SK-N-SH (cell line): ENCODE data around the gene GANC. TPM values are rescaled to one million over a fixed set of nuclear protein-coding genes. Genes with fewer than 3 reads are reported as not detected.

Source experiments
- CTCF ChIA-PET: fragments of 300-600, 350-600 bp; formaldehyde crosslinking; extraction: SDS; loops from one replicate; lab custom pipeline; 2021; lab: Yijun Ruan, JAX
- POLR2A ChIA-PET: fragments of 350-600 bp; sonication (Branson Sonifier 250); formaldehyde crosslinking; extraction: SDS; loops from one replicate; lab custom pipeline; 2020; ENCODE audit warnings: antibody characterized with exemption, inconsistent platforms; lab: Yijun Ruan, JAX
- DNase-seq: peaks from one replicate; pipeline ENCODE4 v3.0.0; 2012
- H2AFZ ChIP-seq: fragments of 200-600 bp; sonication (generic); 2 replicates; pipeline ENCODE4 v1.8.1; 2016; ENCODE audit warnings: antibody characterized with exemption, mild to moderate bottlenecking, low read depth
- H3F3A ChIP-seq: fragments of 200-600 bp; sonication (generic); replicated peaks from 2 replicates; pipeline ENCODE3; 2016; ENCODE audit warnings: antibody characterized with exemption, mild to moderate bottlenecking; ENCODE audit not compliant: insufficient read depth
- H3K27ac ChIP-seq, 2 experiments: fragments of 200-500 bp in 1 of 2; fragments of 200-600 bp in 1 of 2; sonication (Bioruptor generic) in 1 of 2; sonication (generic), shearing (Covaris generic) in 1 of 2; 2 replicates each; pipeline versions ENCODE4 v1.5.1 to v1.6.1; 2014 to 2016; ENCODE audit warnings: low read depth in 2 of 2, inconsistent platforms in 1 of 2, low read length in 1 of 2, mild to moderate bottlenecking in 1 of 2, mixed read lengths in 1 of 2
- H3K27me3 ChIP-seq: fragments of 200-600 bp; sonication (generic), shearing (Covaris generic); 2 replicates; pipeline ENCODE4 v1.6.1; 2016; ENCODE audit warnings: mixed run types; ENCODE audit not compliant: insufficient read depth
- H3K36me3 ChIP-seq, 2 experiments: fragments of 200-500 bp in 1 of 2; fragments of 200-600 bp in 1 of 2; sonication (Bioruptor generic) in 1 of 2; sonication (generic) in 1 of 2; replicated peaks in 1 of 2; 2 replicates each; pipeline versions ENCODE3 to v1.5.1; 2014 to 2016; ENCODE audit warnings: low read length in 1 of 2, mild to moderate bottlenecking in 1 of 2; ENCODE audit not compliant: insufficient read depth in 2 of 2, control insufficient read depth in 1 of 2
- H3K4me1 ChIP-seq, 2 experiments: fragments of 200-500 bp in 1 of 2; fragments of 200-600 bp in 1 of 2; sonication (Bioruptor generic) in 1 of 2; sonication (generic), shearing (Covaris generic) in 1 of 2; 2 replicates each; pipeline versions ENCODE4 v1.5.1 to v1.6.1; 2014 to 2016; ENCODE audit warnings: low read depth in 1 of 2, low read length in 1 of 2, mixed run types in 1 of 2; ENCODE audit not compliant: insufficient read depth in 2 of 2, control insufficient read depth in 1 of 2
- H3K4me2 ChIP-seq: fragments of 200-600 bp; sonication (generic), shearing (Covaris generic); 2 replicates; pipeline ENCODE4 v1.6.1; 2017; ENCODE audit warnings: mixed run types
- H3K4me3 ChIP-seq, 2 experiments: fragments of 200-500 bp in 1 of 2; fragments of 200-600 bp in 1 of 2; sonication (Bioruptor generic) in 1 of 2; sonication (generic), shearing (Covaris generic) in 1 of 2; 2 replicates each; pipeline versions ENCODE4 v1.5.1 to v1.8.1; 2014 to 2016; ENCODE audit warnings: low read depth in 2 of 2, inconsistent platforms in 1 of 2, low read length in 1 of 2, mild to moderate bottlenecking in 1 of 2, mixed read lengths in 1 of 2, moderate library complexity in 1 of 2
- H3K79me2 ChIP-seq: fragments of 200-600 bp; sonication (generic); 2 replicates; pipeline ENCODE4 v1.8.1; 2017; ENCODE audit warnings: mild to moderate bottlenecking; ENCODE audit not compliant: insufficient read depth
- H3K9ac ChIP-seq: fragments of 200-600 bp; sonication (generic); 2 replicates; pipeline ENCODE4 v1.6.1; 2017; ENCODE audit warnings: mixed run types
- H3K9me2 ChIP-seq: fragments of 200-600 bp; sonication (generic); 2 replicates; pipeline ENCODE4 v1.6.1; 2017; ENCODE audit warnings: mixed run types
- H3K9me3 ChIP-seq: fragments of 200-600 bp; sonication (generic); 2 replicates; pipeline ENCODE4 v1.6.1; 2017; ENCODE audit warnings: mixed run types, mild to moderate bottlenecking, moderate library complexity
- H4K20me1 ChIP-seq: fragments of 200-600 bp; sonication (generic); 2 replicates; pipeline ENCODE4 v1.6.1; 2017; ENCODE audit warnings: mild to moderate bottlenecking, mixed run types; ENCODE audit not compliant: insufficient read depth
- CHD2 ChIP-seq: fragments of 150-350 bp; IDR thresholded peaks from 2 replicates; pipeline ENCODE4 v1.6.1; 2018; ENCODE audit warnings: low read length; ENCODE audit not compliant: partially characterized antibody
- ELF1 ChIP-seq: IDR thresholded peaks from 2 replicates; pipeline ENCODE4 v1.4.0; 2012
- EP300 ChIP-seq, 2 experiments: IDR thresholded peaks; 2 replicates each; pipeline versions ENCODE4 v1.4.0 to v1.6.1; 2012; ENCODE audit warnings: borderline replicate concordance in 1 of 2, low read depth in 1 of 2, low read length in 1 of 2
- FOXM1 ChIP-seq: IDR thresholded peaks from 2 replicates; pipeline ENCODE4 v1.4.0; 2012; ENCODE audit warnings: low read depth, mild to moderate bottlenecking
- GABPA ChIP-seq: IDR thresholded peaks from 2 replicates; pipeline ENCODE4 v1.4.0; 2012; ENCODE audit warnings: low read depth, mild to moderate bottlenecking
- MEF2A ChIP-seq: IDR thresholded peaks from 2 replicates; pipeline ENCODE4 v1.4.0; 2012; ENCODE audit warnings: low read depth, borderline replicate concordance
- MXI1 ChIP-seq: IDR thresholded peaks from 2 replicates; pipeline ENCODE4 v1.6.1; 2012; ENCODE audit warnings: mild to moderate bottlenecking, low read depth, low read length, improper control_type of control experiment
- NFIC ChIP-seq: IDR thresholded peaks from 2 replicates; pipeline ENCODE4 v1.4.0; 2012; ENCODE audit warnings: borderline replicate concordance
- NRF1 ChIP-seq: IDR thresholded peaks from 2 replicates; pipeline ENCODE4 v1.6.1; 2012; ENCODE audit warnings: low read depth, mild to moderate bottlenecking, low read length
- PBX3 ChIP-seq: IDR thresholded peaks from 2 replicates; pipeline ENCODE4; 2012
- RAD21 ChIP-seq: IDR thresholded peaks from 2 replicates; pipeline ENCODE4 v1.6.1; 2012; ENCODE audit warnings: mild to moderate bottlenecking, low read length
- REST ChIP-seq: IDR thresholded peaks from 2 replicates; pipeline ENCODE4 v1.6.1; 2012; ENCODE audit warnings: mild to moderate bottlenecking, low read depth, low read length, moderate library complexity
- RFX5 ChIP-seq: IDR thresholded peaks from 2 replicates; pipeline ENCODE4 v1.6.1; 2012; ENCODE audit warnings: mild to moderate bottlenecking, improper control_type of control experiment, low read length
- RXRA ChIP-seq: IDR thresholded peaks from 2 replicates; pipeline ENCODE4 v1.4.0; 2012; ENCODE audit warnings: low read depth, mild to moderate bottlenecking, borderline replicate concordance
- SIN3A ChIP-seq: IDR thresholded peaks from 2 replicates; pipeline ENCODE4 v1.6.1; 2012; ENCODE audit warnings: low read depth, mild to moderate bottlenecking, low read length, moderate library complexity, borderline replicate concordance
- SMC3 ChIP-seq: IDR thresholded peaks from 2 replicates; pipeline ENCODE4 v1.6.1; 2012; ENCODE audit warnings: low read depth, low read length, improper control_type of control experiment
- TAF1 ChIP-seq: IDR thresholded peaks from 2 replicates; pipeline ENCODE4 v1.6.1; 2012; ENCODE audit warnings: low read depth, mild to moderate bottlenecking, low read length, moderate library complexity, borderline replicate concordance
- TCF12 ChIP-seq: IDR thresholded peaks from 2 replicates; pipeline ENCODE4 v1.4.0; 2012
- ZBTB33 ChIP-seq: IDR thresholded peaks from 2 replicates; pipeline ENCODE4 v1.4.0; 2012; ENCODE audit warnings: low read depth, borderline replicate concordance
- WGBS: methylation state at CpG from one replicate; pipeline ENCODE4 v1.1.6; 2017; ENCODE audit warnings: low lambda C conversion rate; 5-methylcytosine and 5-hydroxymethylcytosine counted together
- polyA plus RNA-seq, 3 experiments: library from polyadenylated mRNA; depleted of rRNA; stranded (reverse); fragments of >200 nt; gene quantifications; 2 replicates each; pipeline ENCODE4 v1.2.3, GENCODE V29; 2012
- TF ChIP-seq, protein P1 (sequence below): fragments of 150-350 bp; IDR thresholded peaks from 2 replicates; pipeline ENCODE4 v1.6.1; 2017; ENCODE audit warnings: antibody characterized with exemption, low read length, low read depth, borderline replicate concordance

The GANC gene
- polyA plus RNA-seq, 1 of the 3 experiments (the other 2 are of a cell fraction): 6.8 TPM

- WGBS: 82% methylated on average over 8 of the region's 8 CpGs
- Histone ChIP-seq H3K79me2 (no peaks in the 10 kb centered on the region), H3K27me3 (no peaks in the 10 kb centered on the region), H3K9me3 (no peaks in the 10 kb centered on the region), H3K27ac (no peak overlapping the region), H3K9ac (no peak overlapping the region), H3K4me1 (no peaks in the 10 kb centered on the region), H3F3A (no peaks in the 10 kb centered on the region), H3K9me2 (no peaks in the 10 kb centered on the region), H2AFZ (no peak overlapping the region), H4K20me1 (no peaks in the 10 kb centered on the region), H3K36me3 (no peaks in the 10 kb centered on the region), H3K4me3 (no peak overlapping the region), H3K4me2 (no peak overlapping the region)
- ChIA-PET POLR2A (no interaction called here), CTCF (interaction anchor here (1.4 kb wide), 1 partner anchor 13 kb away, joined by 6 read pairs; no protein-coding TSS in a partner anchor)
- TF ChIP-seq ZBTB33 (no peak), NRF1 (no peak), REST (no peak), TAF1 (no peak), RFX5 (no peak), RAD21 (no peak), PBX3 (no peak), NFIC (no peak), TCF12 (no peak), GABPA (no peak), RXRA (no peak), FOXM1 (no peak), SMC3 (no peak), MXI1 (no peak), SIN3A (no peak), ELF1 (no peak), MEF2A (no peak), CHD2 (no peak), EP300 (IDR thresholded peaks at IDR 0.05; ENCODE audit: borderline replicate concordance in 1 of 2, low read depth in 1 of 2, low read length in 1 of 2) (no peak)
- TF ChIP-seq, protein P1, sequence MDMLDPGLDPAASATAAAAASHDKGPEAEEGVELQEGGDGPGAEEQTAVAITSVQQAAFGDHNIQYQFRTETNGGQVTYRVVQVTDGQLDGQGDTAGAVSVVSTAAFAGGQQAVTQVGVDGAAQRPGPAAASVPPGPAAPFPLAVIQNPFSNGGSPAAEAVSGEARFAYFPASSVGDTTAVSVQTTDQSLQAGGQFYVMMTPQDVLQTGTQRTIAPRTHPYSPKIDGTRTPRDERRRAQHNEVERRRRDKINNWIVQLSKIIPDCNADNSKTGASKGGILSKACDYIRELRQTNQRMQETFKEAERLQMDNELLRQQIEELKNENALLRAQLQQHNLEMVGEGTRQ: no peak
- no peak for DNase-seq
These were observed 114.6 kb downstream of the GANC start for GRCh38 chr15:42387603-42388002.
